Measurements from ENCODE around the gene CYP1A2.

Gene CYP1A2

GRCh38 chr15:74748322-74748946, at the start of gene CYP1A2:
CYP1A2 (plus strand) TSS chr15:74748845; CDS start chr15:74749739, 894 bp downstream.
- intact Hi-C loops (cut with micrococcal nuclease), result no loop called here
- Mint-ChIP-seq H3K27ac (no peak within 1 kb of the TSS), H3K36me3 (ENCODE audit: low read depth) (no peaks in the 10 kb centered on the region)

GRCh38 chr15:74709011-74709410, 39.6 kb upstream of the CYP1A2 start:
- H3K27me3 Mint-ChIP-seq, result peaks cover 1% of the 10 kb centered on the region
- H3K4me3 Mint-ChIP-seq, result no peak overlapping the region
- H3K36me3 Mint-ChIP-seq (ENCODE audit: low read depth), result no peaks in the 10 kb centered on the region
- intact Hi-C loops (cut with micrococcal nuclease), result no loop called here
- peaks cover 7% of the 10 kb centered on the region for H3K9me3 Mint-ChIP-seq
- no peak overlapping the region for H3K27ac Mint-ChIP-seq
- peaks cover 56% of the 10 kb centered on the region for H3K4me1 Mint-ChIP-seq (ENCODE audit: low read depth)

More at GRCh38 chr15:74748322-74748946, at the start of gene CYP1A2:
- no peaks in the 10 kb centered on the region for H3K4me1 Mint-ChIP-seq (ENCODE audit: low read depth)
- no peak within 1 kb of the TSS for H3K4me3 Mint-ChIP-seq
- H3K9me3 Mint-ChIP-seq, result no peaks in the 10 kb centered on the region
- peaks cover 4% of the 10 kb centered on the region for H3K27me3 Mint-ChIP-seq

GRCh38 chr15:74709892-74710291, 38.8 kb upstream of the CYP1A2 start:
- peaks cover 7% of the 10 kb centered on the region for H3K9me3 Mint-ChIP-seq
- intact Hi-C loops (cut with micrococcal nuclease), result no loop called here
- peaks cover 1% of the 10 kb centered on the region for H3K27me3 Mint-ChIP-seq
- no peaks in the 10 kb centered on the region for H3K36me3 Mint-ChIP-seq (ENCODE audit: low read depth)
- H3K4me3 Mint-ChIP-seq, result no peak overlapping the region
- peaks cover 56% of the 10 kb centered on the region for H3K4me1 Mint-ChIP-seq (ENCODE audit: low read depth)
- H3K27ac Mint-ChIP-seq, result peak overlapping the region; percentile 33

- H3K27me3 Mint-ChIP-seq, result peaks cover 1% of the 10 kb centered on the region
- H3K4me3 Mint-ChIP-seq, result no peak overlapping the region
- H3K4me1 Mint-ChIP-seq (ENCODE audit: low read depth), result peaks cover 52% of the 10 kb centered on the region
- intact Hi-C loops (cut with micrococcal nuclease), result no loop called here
- peaks cover 7% of the 10 kb centered on the region for H3K9me3 Mint-ChIP-seq
- no peaks in the 10 kb centered on the region for H3K36me3 Mint-ChIP-seq (ENCODE audit: low read depth)
- H3K27ac Mint-ChIP-seq, result peak overlapping the region; percentile 33
These were observed 38.1 kb upstream of the CYP1A2 start for GRCh38 chr15:74710319-74711094.

- H3K4me1 Mint-ChIP-seq (ENCODE audit: low read depth), result peaks cover 52% of the 10 kb centered on the region
- no peaks in the 10 kb centered on the region for H3K27me3 Mint-ChIP-seq
- H3K4me3 Mint-ChIP-seq, result no peak overlapping the region
- no peaks in the 10 kb centered on the region for H3K36me3 Mint-ChIP-seq (ENCODE audit: low read depth)
- intact Hi-C loops (cut with micrococcal nuclease), result no loop called here
- H3K27ac Mint-ChIP-seq, result no peak overlapping the region
- peaks cover 7% of the 10 kb centered on the region for H3K9me3 Mint-ChIP-seq
These were observed 36.3 kb upstream of the CYP1A2 start for GRCh38 chr15:74712311-74712710.

- Mint-ChIP-seq H3K27ac (no peak overlapping the region), H3K36me3 (ENCODE audit: low read depth) (no peaks in the 10 kb centered on the region), H3K4me3 (no peak overlapping the region), H3K27me3 (no peaks in the 10 kb centered on the region), H3K9me3 (no peaks in the 10 kb centered on the region), H3K4me1 (ENCODE audit: low read depth) (peaks cover 19% of the 10 kb centered on the region)
- intact Hi-C loops (cut with micrococcal nuclease), result no loop called here
These were observed 32.0 kb upstream of the CYP1A2 start for GRCh38 chr15:74716651-74717050.

GRCh38 chr15:74722591-74722990, 26.1 kb upstream of the CYP1A2 start:
- H3K27me3 Mint-ChIP-seq, result peaks cover 44% of the 10 kb centered on the region
- H3K9me3 Mint-ChIP-seq, result no peaks in the 10 kb centered on the region
- no peak overlapping the region for H3K27ac Mint-ChIP-seq
- H3K4me1 Mint-ChIP-seq (ENCODE audit: low read depth), result peaks cover 17% of the 10 kb centered on the region
- no peak overlapping the region for H3K4me3 Mint-ChIP-seq
- intact Hi-C loops (cut with micrococcal nuclease), result no loop called here
- no peaks in the 10 kb centered on the region for H3K36me3 Mint-ChIP-seq (ENCODE audit: low read depth)

- intact Hi-C loops (cut with micrococcal nuclease), result no loop called here
- H3K36me3 Mint-ChIP-seq (ENCODE audit: low read depth), result no peaks in the 10 kb centered on the region
- peaks cover 50% of the 10 kb centered on the region for H3K27me3 Mint-ChIP-seq
- no peak overlapping the region for H3K27ac Mint-ChIP-seq
- peaks cover 18% of the 10 kb centered on the region for H3K4me1 Mint-ChIP-seq (ENCODE audit: low read depth)
- H3K9me3 Mint-ChIP-seq, result no peaks in the 10 kb centered on the region
- no peak overlapping the region for H3K4me3 Mint-ChIP-seq
These were observed 25.5 kb upstream of the CYP1A2 start for GRCh38 chr15:74723187-74723586.

GRCh38 chr15:74723754-74724334, 24.8 kb upstream of the CYP1A2 start:
- H3K27ac Mint-ChIP-seq, result no peak overlapping the region
- peaks cover 18% of the 10 kb centered on the region for H3K4me1 Mint-ChIP-seq (ENCODE audit: low read depth)
- no peaks in the 10 kb centered on the region for H3K36me3 Mint-ChIP-seq (ENCODE audit: low read depth)
- no peaks in the 10 kb centered on the region for H3K9me3 Mint-ChIP-seq
- no peak overlapping the region for H3K4me3 Mint-ChIP-seq
- H3K27me3 Mint-ChIP-seq, result peaks cover 57% of the 10 kb centered on the region
- intact Hi-C loops (cut with micrococcal nuclease), result no loop called here

- Mint-ChIP-seq H3K27me3 (peaks cover 57% of the 10 kb centered on the region), H3K36me3 (ENCODE audit: low read depth) (no peaks in the 10 kb centered on the region), H3K4me1 (ENCODE audit: low read depth) (peaks cover 18% of the 10 kb centered on the region), H3K27ac (no peak overlapping the region), H3K9me3 (no peaks in the 10 kb centered on the region), H3K4me3 (peak overlapping the region; percentile 63)
- intact Hi-C loops (cut with micrococcal nuclease), result no loop called here
These were observed 23.9 kb upstream of the CYP1A2 start for GRCh38 chr15:74724570-74725224.

- H3K9me3 Mint-ChIP-seq, result no peaks in the 10 kb centered on the region
- intact Hi-C loops (cut with micrococcal nuclease), result no loop called here
These were observed 23.3 kb upstream of the CYP1A2 start, which contains the start of gene CYP1A1 for GRCh38 chr15:74725225-74725774. CYP1A1 (minus strand) TSS chr15:74725528; CDS start chr15:74723097, 2,431 bp downstream.

GRCh38 chr15:74725845-74726773, 22.5 kb upstream of the CYP1A2 start:
- no peak overlapping the region for H3K27ac Mint-ChIP-seq
- intact Hi-C loops (cut with micrococcal nuclease), result no loop called here

More at GRCh38 chr15:74725225-74725774, 23.3 kb upstream of the CYP1A2 start, which contains the start of gene CYP1A1:
- no peak within 1 kb of the TSS for H3K27ac Mint-ChIP-seq
- H3K27me3 Mint-ChIP-seq, result peaks cover 59% of the 10 kb centered on the region
- H3K4me1 Mint-ChIP-seq (ENCODE audit: low read depth), result peaks cover 18% of the 10 kb centered on the region
- no peaks in the 10 kb centered on the region for H3K36me3 Mint-ChIP-seq (ENCODE audit: low read depth)
- H3K4me3 Mint-ChIP-seq, result peak within 1 kb of the TSS; percentile 63

GRCh38 chr15:74726774-74727164, 21.9 kb upstream of the CYP1A2 start:
- intact Hi-C loops (cut with micrococcal nuclease), result no loop called here
- peaks cover 66% of the 10 kb centered on the region for H3K27me3 Mint-ChIP-seq

More at GRCh38 chr15:74725845-74726773, 22.5 kb upstream of the CYP1A2 start:
- H3K27me3 Mint-ChIP-seq, result peaks cover 63% of the 10 kb centered on the region
- peak overlapping the region; percentile 63 for H3K4me3 Mint-ChIP-seq
- no peaks in the 10 kb centered on the region for H3K36me3 Mint-ChIP-seq (ENCODE audit: low read depth)
- H3K9me3 Mint-ChIP-seq, result no peaks in the 10 kb centered on the region
- peaks cover 18% of the 10 kb centered on the region for H3K4me1 Mint-ChIP-seq (ENCODE audit: low read depth)

More at GRCh38 chr15:74726774-74727164, 21.9 kb upstream of the CYP1A2 start:
- peaks cover 18% of the 10 kb centered on the region for H3K4me1 Mint-ChIP-seq (ENCODE audit: low read depth)
- H3K9me3 Mint-ChIP-seq, result no peaks in the 10 kb centered on the region
- H3K4me3 Mint-ChIP-seq, result peak overlapping the region; percentile 63
- H3K27ac Mint-ChIP-seq, result no peak overlapping the region
- no peaks in the 10 kb centered on the region for H3K36me3 Mint-ChIP-seq (ENCODE audit: low read depth)

All from dendritic cell treated with granulocyte-macrophage colony-stimulating factor and Interleukin-4, amounts not matched to agents 40 ng/mL and 50 ng/mL, for 4 days (primary cell).